K562 (cell line): ENCODE data around the gene OPN1MW3. TPM values are rescaled to one million over a fixed set of nuclear protein-coding genes. Genes with fewer than 3 reads are reported as not detected.
A peak's percentile ranks its signal among the peaks of the same experiment; 100 is the strongest.
"Not testable (repeated sequence)": the region's sequence is repeated elsewhere in the genome, so short reads cannot be mapped to it uniquely, and the experiment has no call there.

Source experiments
- ATAC-seq: fragments of 200-7000 bp; cut with Tn5 transposase; 3 replicates; pipeline ENCODE4 v1.9.1; 2020; ENCODE audit warnings: moderate library complexity
- BruUV-seq: library from RNA; stranded (reverse); fragments of 400-500 nt; replicated peaks from 2 replicates; lab custom pipeline; 2021; lab: Mats Ljungman, UMichigan
- CTCF ChIA-PET: fragments of 300-600 bp; formaldehyde crosslinking; extraction: SDS; loops from one replicate; lab custom pipeline; 2021; ENCODE audit warnings: low intra/inter-chr PET ratio; lab: Yijun Ruan, JAX
- POLR2A ChIA-PET: fragments of 300-600, 350-650 bp; sonication (Branson Sonifier 250); formaldehyde crosslinking; extraction: SDS; loops from one replicate; lab custom pipeline; 2021; ENCODE audit warnings: antibody characterized with exemption, inconsistent platforms; lab: Yijun Ruan, JAX
- DNase-seq, 4 experiments: peaks; one replicate each; pipeline versions ENCODE4 v3.0.0 to v3.0.0-alpha.2; 2011 to 2018; ENCODE audit warnings: low spot score in 3 of 4, mixed read lengths in 3 of 4; ENCODE audit errors: extremely low read depth in 1 of 4
- FAIRE-seq: peaks from 2 replicates; lab custom pipeline; 2011; peaks lifted over from hg19 to GRCh38; lab: Jason Lieb, UNC
- H2AFZ ChIP-seq: 2 replicates; pipeline ENCODE4 v1.6.0; 2011; ENCODE audit warnings: low read depth, low read length, control low read depth, inconsistent platforms
- H3K27ac ChIP-seq: fragments of 200-600 bp; 3 replicates; pipeline ENCODE4 v1.8.0; 2011; ENCODE audit warnings: low read depth, mild to moderate bottlenecking, control low read depth, inconsistent platforms, low read length, moderate library complexity, mixed read lengths; ENCODE audit errors: extremely low read depth
- H3K27me3 ChIP-seq, 2 experiments: fragments of 300-600 bp in 1 of 2; 2 replicates in 1 of 2; 3 replicates in 1 of 2; pipeline versions ENCODE4 v1.6.0 to v1.8.0; 2011; ENCODE audit warnings: inconsistent platforms in 2 of 2, low read length in 2 of 2, mild to moderate bottlenecking in 1 of 2, mixed read lengths in 1 of 2, moderate library complexity in 1 of 2; ENCODE audit not compliant: control insufficient read depth in 2 of 2, insufficient read depth in 2 of 2
- H3K36me3 ChIP-seq: fragments of 300-600 bp; 3 replicates; pipeline ENCODE4 v1.8.0; 2011; ENCODE audit warnings: mild to moderate bottlenecking, low read length, inconsistent platforms; ENCODE audit not compliant: control insufficient read depth, insufficient read depth
- H3K4me1 ChIP-seq, 2 experiments: fragments of 200-600 bp in 1 of 2; replicated peaks in 1 of 2; 2 replicates in 1 of 2; 3 replicates in 1 of 2; pipeline versions ENCODE4 v1.5.1 to v1.8.0; 2011; ENCODE audit warnings: inconsistent platforms in 2 of 2, low read length in 2 of 2, mild to moderate bottlenecking in 1 of 2, mixed read lengths in 1 of 2, moderate library complexity in 1 of 2; ENCODE audit not compliant: control insufficient read depth in 2 of 2, insufficient read depth in 2 of 2
- H3K4me2 ChIP-seq: 2 replicates; pipeline ENCODE4 v1.6.1; 2011; ENCODE audit warnings: low read length, control low read depth, inconsistent platforms, mixed read lengths; ENCODE audit not compliant: insufficient read depth
- H3K4me3 ChIP-seq: fragments of 200-600 bp; sonication (generic), shearing (Covaris generic); 2 replicates; pipeline ENCODE4 v1.5.1; 2016; ENCODE audit warnings: control low read depth, inconsistent platforms
- H3K79me2 ChIP-seq: fragments of 200-600 bp; 3 replicates; pipeline ENCODE4 v1.8.0; 2011; ENCODE audit warnings: low read length, inconsistent platforms; ENCODE audit not compliant: control insufficient read depth, insufficient read depth
- H3K9ac ChIP-seq, 2 experiments: 2 replicates each; pipeline versions ENCODE4 v1.6.0 to v1.6.1; 2011; ENCODE audit warnings: low read depth in 2 of 2, low read length in 2 of 2, control low read depth in 1 of 2, inconsistent platforms in 1 of 2, mild to moderate bottlenecking in 1 of 2, mixed read lengths in 1 of 2; ENCODE audit not compliant: insufficient read depth in 1 of 2
- H3K9me1 ChIP-seq: one replicate; pipeline ENCODE4 v1.6.0; 2011; ENCODE audit warnings: inconsistent platforms, mild to moderate bottlenecking, low read length, moderate library complexity; ENCODE audit not compliant: control insufficient read depth, insufficient read depth
- H3K9me3 ChIP-seq: replicated peaks from 2 replicates; pipeline ENCODE4 v1.5.1; 2011; ENCODE audit warnings: low read depth, low read length, inconsistent platforms; ENCODE audit not compliant: control insufficient read depth, insufficient read depth
- H4K20me1 ChIP-seq: replicated peaks from 2 replicates; pipeline ENCODE4 v1.6.1; 2011; ENCODE audit warnings: low read length, inconsistent platforms, mixed read lengths; ENCODE audit not compliant: control insufficient read depth, insufficient read depth
- MLX ChIP-seq, 2 experiments: fragments of 450-650 bp in 1 of 2; sonication (generic) in 1 of 2; formaldehyde crosslinking; conservative IDR thresholded peaks; 2 replicates each; pipeline versions ENCODE4 v1.4.0 to v1.8.1; 2020 to 2022; ENCODE audit warnings: mild to moderate bottlenecking in 1 of 2, missing genetic modification reagents in 1 of 2
- NR2C2 ChIP-seq, 2 experiments: fragments of 200-800 bp in 1 of 2; sonication (Bioruptor generic) in 1 of 2; sonication (generic) in 1 of 2; formaldehyde crosslinking in 1 of 2; IDR thresholded peaks; 2 replicates each; pipeline versions ENCODE4 v1.6.1 to v1.8.0; 2016 to 2022; ENCODE audit warnings: mild to moderate bottlenecking in 1 of 2, missing compliant biosample characterization in 1 of 2, missing genetic modification characterization in 1 of 2, missing genetic modification reagents in 1 of 2
- RHOXF2B ChIP-seq: fragments of 250-450 bp; sonication (Bioruptor Pico); conservative IDR thresholded peaks from 2 replicates; pipeline ENCODE4 v1.5.1; 2021
- TRIM24 ChIP-seq, 2 experiments: fragments of 450-650 bp; IDR thresholded peaks; 2 replicates each; pipeline ENCODE4 v1.6.1; 2016
- ZNF431 ChIP-seq: sonication (generic); formaldehyde crosslinking; IDR thresholded peaks from 2 replicates; pipeline ENCODE4 v1.8.0; 2022; ENCODE audit warnings: mild to moderate bottlenecking, missing genetic modification reagents
- WGBS: fragments of 100-300 bp; shearing (Covaris generic); methylation state at CpG from one replicate; pipeline ENCODE4 v1.1.6; 2016; ENCODE audit warnings: low coverage, mixed read lengths; ENCODE audit not compliant: insufficient coverage; ENCODE audit errors: missing lambda C conversion rate; 5-methylcytosine and 5-hydroxymethylcytosine counted together
- in situ Hi-C: fragments of 300-500 bp; cut with MboI; formaldehyde crosslinking; loops from 4 replicates; pipeline ENCODE4 v1.15.0; 2018; ENCODE audit warnings: inconsistent platforms, mixed read lengths
- intact Hi-C: fragments of 100-400 bp; cut with micrococcal nuclease; formaldehyde crosslinking; loops from 2 replicates; pipeline ENCODE4 v1.14.2; 2022
- polyA plus RNA-seq, 8 experiments: library from polyadenylated mRNA; depleted of rRNA in 4 of 8; stranded (reverse) in 5 of 8; unstranded in 3 of 8; fragments of >200 nt; fragmentation: Nextera tagmentation in 2 of 8; fragmentation: Illumina TruSeq in 1 of 8; extraction: Ambion mirVana in 2 of 8; extraction: Trizol in 1 of 8; gene quantifications; 2 replicates each; pipeline versions ENCODE4 v1.2.1 to v1.2.3, GENCODE V29; 2011 to 2014; ENCODE audit warnings: inconsistent platforms in 1 of 8, missing spikeins in 1 of 8
- total RNA-seq, 7 experiments: library from RNA; depleted of rRNA in 6 of 7; stranded (reverse); fragments of >200 nt in 6 of 7; fragmentation: Illumina TruSeq in 2 of 7; extraction: Trizol in 2 of 7; gene quantifications; 2 replicates each; pipeline versions ENCODE4 v1.2.1 to v1.2.3, GENCODE V29; 2011 to 2021; ENCODE audit warnings: low replicate concordance in 1 of 7
- TF ChIP-seq, protein P1 (sequence below): sonication (generic); formaldehyde crosslinking; IDR thresholded peaks from 2 replicates; pipeline ENCODE4 v1.9.0; 2022; ENCODE audit warnings: mild to moderate bottlenecking, missing genetic modification reagents
- TF ChIP-seq, protein P2 (sequence below), 2 experiments: IDR thresholded peaks; 2 replicates each; pipeline ENCODE4 v1.6.1; 2011; ENCODE audit warnings: borderline replicate concordance in 1 of 2, control low read depth in 1 of 2, low read depth in 1 of 2, low read length in 1 of 2, mild to moderate bottlenecking in 1 of 2, mixed read lengths in 1 of 2, moderate library complexity in 1 of 2; ENCODE audit not compliant: insufficient read depth in 1 of 2, insufficient read length in 1 of 2, poor library complexity in 1 of 2, severe bottlenecking in 1 of 2; ENCODE audit errors: extremely low read depth in 1 of 2
- TF ChIP-seq, protein P3 (sequence below): sonication (generic); formaldehyde crosslinking; IDR thresholded peaks from 2 replicates; pipeline ENCODE4 v1.8.0; 2022; ENCODE audit warnings: missing genetic modification reagents, mild to moderate bottlenecking, moderate library complexity, borderline replicate concordance

Gene OPN1MW3
- total and polyA plus RNA-seq, 9 of the 15 experiments (the other 6 are each of a cell fraction or from before 2014, with no cell fraction given): not detected

DNA sequence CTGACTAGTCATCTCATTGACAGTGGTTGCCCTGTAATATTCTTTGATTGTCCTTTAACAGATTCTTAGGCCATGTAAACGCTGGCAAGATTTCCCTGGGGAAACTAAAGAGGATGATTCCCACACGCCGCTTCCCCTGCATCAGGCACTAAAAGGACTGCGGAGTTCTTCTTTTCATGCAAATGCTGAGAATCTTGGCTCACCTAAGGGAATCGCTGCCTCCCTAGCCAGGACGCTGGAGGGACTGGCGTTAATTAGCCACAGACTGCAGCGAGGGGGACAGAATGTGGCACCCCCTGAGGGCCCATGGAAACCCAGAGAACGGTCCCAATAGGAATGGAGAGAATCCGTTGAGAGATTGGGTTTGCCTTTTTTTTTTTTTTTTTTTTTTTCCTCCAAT is 29.0 kb downstream of the OPN1MW3 start:
- FAIRE-seq, ATAC-seq, H3K4me3 ChIP-seq, DNase-seq, H3K27me3 ChIP-seq, in situ Hi-C loops, H3K4me1 ChIP-seq, H3K27ac ChIP-seq, POLR2A ChIA-PET, H3K9ac ChIP-seq, H3K79me2 ChIP-seq, H3K9me3 ChIP-seq, H4K20me1 ChIP-seq, H2AFZ ChIP-seq, intact Hi-C loops, BruUV-seq, CTCF ChIA-PET, H3K9me1 ChIP-seq, H3K36me3 ChIP-seq, H3K4me2 ChIP-seq: not testable (repeated sequence)
- WGBS: no CpG with 5 or more reads among the region's 10 CpGs

DNA sequence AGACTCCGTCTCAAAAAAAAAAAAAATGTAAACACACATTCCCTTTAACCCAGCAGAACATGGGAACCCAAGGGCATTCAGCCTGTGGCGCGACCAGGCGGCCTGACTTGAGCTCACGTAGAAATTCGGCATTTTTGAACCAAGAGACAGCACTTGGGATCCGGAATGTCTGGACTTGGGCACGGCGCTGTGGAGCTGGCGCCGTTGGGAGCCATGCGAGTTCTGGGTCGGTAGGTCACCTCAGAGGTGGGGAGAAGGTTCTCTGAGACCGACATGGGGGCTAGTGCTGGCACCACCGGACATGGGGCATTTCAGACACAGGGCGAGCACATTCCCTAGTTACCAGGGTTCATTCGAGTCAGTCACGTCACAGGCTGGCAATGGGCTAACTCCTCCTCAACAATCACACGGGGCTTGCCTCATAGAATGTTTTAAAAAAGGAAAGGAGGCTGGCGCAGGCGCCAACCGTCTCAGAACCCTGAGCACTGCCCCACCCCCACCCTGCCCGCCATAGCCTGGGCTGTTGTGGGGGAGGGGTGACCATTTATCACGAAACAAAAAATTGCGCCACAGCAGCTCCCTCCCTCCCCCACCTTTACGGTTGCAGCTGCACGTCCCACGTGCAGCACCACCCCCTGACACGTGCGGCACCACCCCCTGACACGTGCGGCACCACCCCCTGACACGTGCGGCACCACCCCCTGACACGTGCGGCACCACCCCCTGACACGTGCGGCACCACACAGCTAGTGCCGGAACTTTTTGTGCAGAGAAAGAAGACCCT is 37.6 kb downstream of the OPN1MW3 start, which contains the start of gene TEX28:
Gene TEX28, minus strand, starts transcription at position 334 of the 784 bp plus-strand sequence. CDS start 3,007 bp downstream, outside the sequence.
- Histone ChIP-seq H3K9ac (no peak within 1 kb of the TSS), H3K4me2 (no peak within 1 kb of the TSS), H3K4me3 (no peak within 1 kb of the TSS), H3K36me3 (no peaks in the 10 kb centered on the region), H3K27ac (no peak within 1 kb of the TSS), H3K9me1 (no peaks in the 10 kb centered on the region), H3K79me2 (no peaks in the 10 kb centered on the region), H3K27me3 (no peaks in the 10 kb centered on the region), H4K20me1 (no peaks in the 10 kb centered on the region), H3K9me3 (no peaks in the 10 kb centered on the region), H3K4me1 (0 out of 5 replicates have a peak, but pooled peaks cover 0 to 9% of the 10 kb centered on the region in 2 experiments), H2AFZ (no peak within 1 kb of the TSS)
- ChIA-PET CTCF (no interaction called here), POLR2A (no interaction called here)
- BruUV-seq: no TSS peak
- intact Hi-C loops: no loop called here
- in situ Hi-C loops: no loop called here
- FAIRE-seq: no peak
- no peak for DNase-seq
- WGBS: 87% methylated on average over 13 of the region's 39 CpGs
- ATAC-seq: no peak
- TF ChIP-seq MLX (CRISPR knock-in tag; conservative IDR thresholded peaks at IDR 0.05) (peak in 1 of 2 experiments; percentile 93; a peak in 2 of 4 replicates), ZNF431 (CRISPR knock-in tag) (peak; percentile 20; the same call in 1 of the 2 replicates), NR2C2 (CRISPR knock-in tag; IDR thresholded peaks at IDR 0.05) (no peak), NR2C2 (tag; IDR thresholded peaks at IDR 0.05) (no peak), TRIM24 (IDR thresholded peaks at IDR 0.05) (peak; percentile 68 to 70; a peak in 3 of 4 replicates), RHOXF2B (CRISPR knock-in tag) (no peak)
- TF ChIP-seq, protein P1, sequence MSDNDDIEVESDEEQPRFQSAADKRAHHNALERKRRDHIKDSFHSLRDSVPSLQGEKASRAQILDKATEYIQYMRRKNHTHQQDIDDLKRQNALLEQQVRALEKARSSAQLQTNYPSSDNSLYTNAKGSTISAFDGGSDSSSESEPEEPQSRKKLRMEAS (CRISPR knock-in tag): peak; percentile 69
- TF ChIP-seq, protein P2, sequence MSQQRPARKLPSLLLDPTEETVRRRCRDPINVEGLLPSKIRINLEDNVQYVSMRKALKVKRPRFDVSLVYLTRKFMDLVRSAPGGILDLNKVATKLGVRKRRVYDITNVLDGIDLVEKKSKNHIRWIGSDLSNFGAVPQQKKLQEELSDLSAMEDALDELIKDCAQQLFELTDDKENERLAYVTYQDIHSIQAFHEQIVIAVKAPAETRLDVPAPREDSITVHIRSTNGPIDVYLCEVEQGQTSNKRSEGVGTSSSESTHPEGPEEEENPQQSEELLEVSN (IDR thresholded peaks at IDR 0.05; ENCODE audit: borderline replicate concordance in 1 of 2, extremely low read depth in 1 of 2, insufficient read depth in 1 of 2, insufficient read length in 1 of 2, low read depth in 1 of 2, low read length in 1 of 2, poor library complexity in 1 of 2, severe bottlenecking in 1 of 2): peak in 1 of 2 experiments; percentile 50
- TF ChIP-seq, protein P3, sequence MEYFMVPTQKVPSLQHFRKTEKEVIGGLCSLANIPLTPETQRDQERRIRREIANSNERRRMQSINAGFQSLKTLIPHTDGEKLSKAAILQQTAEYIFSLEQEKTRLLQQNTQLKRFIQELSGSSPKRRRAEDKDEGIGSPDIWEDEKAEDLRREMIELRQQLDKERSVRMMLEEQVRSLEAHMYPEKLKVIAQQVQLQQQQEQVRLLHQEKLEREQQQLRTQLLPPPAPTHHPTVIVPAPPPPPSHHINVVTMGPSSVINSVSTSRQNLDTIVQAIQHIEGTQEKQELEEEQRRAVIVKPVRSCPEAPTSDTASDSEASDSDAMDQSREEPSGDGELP (CRISPR knock-in tag): peak; percentile 74; the same call in 1 of the 2 replicates
